ENCODE measurements around the gene CLRN1.

CLRN1 gene

GRCh38 chr3:150920236-150920635, 52.3 kb downstream of the CLRN1 start:
- DNase-seq (ENCODE audit: low read depth) = no peak

DNA sequence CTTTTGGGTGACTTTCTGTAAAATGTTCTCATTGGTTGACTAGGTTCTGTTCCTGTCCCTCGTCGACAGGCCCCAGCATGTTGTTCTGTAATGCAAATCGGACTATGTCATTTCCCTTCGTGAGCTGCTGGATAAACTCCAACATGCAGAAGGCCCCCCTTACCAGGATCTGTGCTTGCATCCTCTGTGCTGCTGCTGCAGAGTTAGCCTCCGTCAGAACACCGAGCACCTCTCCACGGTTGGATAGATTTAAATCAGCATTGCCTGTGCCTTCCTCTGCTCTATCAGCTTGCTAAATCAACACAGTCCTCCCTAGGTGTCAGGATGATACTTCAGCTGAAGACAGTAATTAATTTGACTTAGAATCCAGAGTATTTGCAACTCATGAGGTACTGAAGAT, 54.6 kb downstream of the CLRN1 start:
- DNase-seq (ENCODE audit: low read depth) = no peak

DNA sequence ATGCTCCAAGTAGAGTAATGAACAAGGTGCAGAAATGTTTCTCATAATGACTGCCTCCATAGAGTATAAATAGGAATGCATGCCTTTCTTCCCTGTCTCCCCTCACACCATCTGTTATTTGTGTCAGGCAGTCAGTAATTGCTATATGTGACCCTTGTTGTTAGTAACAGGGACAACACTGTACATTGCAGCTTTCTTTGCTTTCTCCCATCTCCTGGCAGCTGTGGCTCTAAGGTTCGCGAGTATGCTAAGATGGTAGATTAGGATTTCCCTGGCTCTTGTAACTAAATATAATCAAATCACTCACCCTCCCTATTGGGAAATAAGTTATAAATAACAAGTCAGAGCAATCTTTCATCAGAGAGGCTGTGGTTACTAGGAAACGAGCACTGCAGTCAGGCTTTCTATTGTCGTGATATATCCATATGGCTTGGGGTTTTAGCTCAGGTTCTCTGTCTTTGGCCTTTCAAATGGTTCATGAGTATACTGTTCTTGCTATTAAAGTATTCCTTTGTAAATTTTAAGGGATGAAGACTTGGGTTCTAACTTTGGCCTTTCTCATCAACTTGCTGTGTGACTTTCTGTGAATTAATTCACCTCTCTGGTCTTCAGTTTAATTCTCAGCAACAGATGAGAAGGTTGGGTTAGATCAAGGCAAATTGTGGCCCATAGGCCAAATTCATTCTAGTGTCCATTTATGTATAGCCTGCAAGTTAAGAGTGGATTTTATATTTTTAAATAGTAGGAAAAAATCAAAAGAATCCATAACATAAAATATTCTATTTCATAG, 59.2 kb downstream of the CLRN1 start:
- DNase-seq (ENCODE audit: low read depth) = no peak

DNA sequence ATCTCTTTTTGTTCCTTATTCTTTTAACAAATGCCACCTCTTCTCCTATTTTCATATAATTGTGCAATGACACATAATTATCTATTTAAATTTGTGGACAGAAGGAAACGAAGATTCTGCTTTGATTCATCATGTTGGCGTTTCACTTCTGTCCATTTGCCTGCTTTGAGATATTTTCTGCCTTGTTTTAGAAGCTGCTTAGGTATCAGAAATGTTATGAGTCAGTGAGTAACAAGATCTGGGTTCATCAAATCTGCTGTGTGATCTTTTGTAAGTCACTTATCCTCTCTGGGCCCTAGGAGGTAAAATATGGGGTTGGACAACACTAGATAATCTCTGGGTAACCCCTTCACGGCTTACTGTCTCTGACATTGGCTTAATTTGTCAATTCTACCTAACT, 60.0 kb downstream of the CLRN1 start:
- DNase-seq (ENCODE audit: low read depth) = no peak

GRCh38 chr3:150911771-150912170, 60.8 kb downstream of the CLRN1 start:
- no peak for DNase-seq (ENCODE audit: low read depth)

DNA sequence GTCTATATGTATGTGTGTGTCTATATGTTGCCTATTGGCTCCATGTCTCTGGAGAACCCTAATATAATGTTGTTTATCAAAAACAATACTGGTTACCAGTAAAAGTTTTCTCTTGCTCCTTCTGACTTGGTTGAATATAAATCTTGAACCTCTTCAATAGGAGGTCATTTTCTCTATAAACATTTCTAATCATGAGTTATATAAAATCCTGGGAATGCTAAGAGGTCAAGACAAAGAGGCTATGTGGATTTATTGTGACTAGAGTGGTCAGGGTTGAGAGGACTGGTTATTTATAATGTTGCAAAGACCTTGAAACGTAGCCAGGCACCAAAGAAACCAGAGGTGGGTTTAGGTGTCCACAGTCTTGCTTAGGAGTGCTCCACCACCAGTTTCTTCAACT, 66.1 kb downstream of the CLRN1 start:
- DNase-seq (ENCODE audit: low read depth) = no peak

DNA sequence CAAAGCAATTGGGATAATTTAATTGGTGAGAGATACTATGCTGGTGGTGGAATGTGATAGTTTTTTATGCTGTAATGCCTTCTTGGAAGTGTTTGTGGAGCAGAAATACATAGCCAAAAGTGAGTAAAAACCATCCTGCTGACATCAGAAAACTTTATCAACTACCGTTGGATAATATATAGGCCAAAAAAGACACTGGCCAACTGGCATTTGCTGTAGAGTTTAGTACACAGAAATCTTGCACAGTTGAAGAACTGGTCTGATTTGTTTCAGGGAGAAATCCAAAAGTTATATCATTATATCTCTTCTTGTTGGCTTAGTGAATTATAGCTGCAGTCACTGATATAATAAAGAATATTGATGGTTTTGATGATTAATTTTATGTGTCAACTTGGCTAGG, 66.8 kb downstream of the CLRN1 start:
- no peak for DNase-seq (ENCODE audit: low read depth)

- DNase-seq (ENCODE audit: low read depth) = no peak
Measured at GRCh38 chr3:150905339-150905738, 67.2 kb downstream of the CLRN1 start, which contains the start of gene MINDY4B. MINDY4B (minus strand) TSS chr3:150905439; CDS start chr3:150905439, 0 bp downstream.

- no peak for DNase-seq (ENCODE audit: low read depth)
Measured at GRCh38 chr3:150902988-150903387, 69.5 kb downstream of the CLRN1 start.

DNA sequence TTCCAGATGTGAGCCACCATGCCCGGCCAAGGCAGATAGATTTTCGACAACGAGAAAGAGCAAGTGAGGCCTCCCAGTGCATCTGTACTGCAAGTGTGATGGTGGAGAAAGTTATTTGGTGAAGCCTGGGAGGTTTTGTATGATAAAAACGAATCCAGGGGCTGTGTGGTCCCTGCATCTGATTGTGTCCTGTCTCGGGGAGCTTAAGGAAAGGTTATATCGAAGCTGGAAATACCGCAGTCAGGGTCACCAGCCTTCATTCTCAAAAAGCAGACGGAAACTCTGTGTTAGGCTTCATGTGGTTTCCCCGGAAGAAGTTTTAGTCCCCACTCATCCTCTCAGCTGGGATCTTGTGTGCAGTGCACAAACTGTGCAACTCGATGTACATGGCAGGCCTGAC, 70.7 kb downstream of the CLRN1 start:
- DNase-seq (ENCODE audit: low read depth) = no peak

DNA sequence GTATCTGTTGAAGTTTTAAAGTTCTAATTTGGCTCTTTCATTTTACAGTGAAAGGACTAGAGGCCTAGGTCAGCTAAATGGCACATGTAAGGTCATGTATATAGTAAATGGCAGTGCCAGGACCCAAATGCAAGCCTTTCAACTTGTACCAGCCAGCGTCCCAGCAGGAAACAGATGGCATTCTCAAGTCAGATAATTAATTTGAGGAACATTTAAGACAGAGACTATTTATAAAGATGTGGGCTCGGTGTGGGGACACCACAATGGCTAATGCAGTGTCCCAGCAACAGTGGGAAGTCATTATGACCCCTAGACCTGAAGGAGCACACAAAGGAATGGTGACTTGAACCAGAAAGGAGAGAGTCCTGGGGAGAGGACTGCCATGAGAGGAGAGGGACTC, 73.4 kb downstream of the CLRN1 start:
- no peak for DNase-seq (ENCODE audit: low read depth)

GRCh38 chr3:150898046-150898754, 74.3 kb downstream of the CLRN1 start:
- no peak for DNase-seq (ENCODE audit: low read depth)

GRCh38 chr3:150897592-150897991, 74.9 kb downstream of the CLRN1 start:
- no peak for DNase-seq (ENCODE audit: low read depth)

GRCh38 chr3:150890831-150891230, 81.7 kb downstream of the CLRN1 start:
- DNase-seq (ENCODE audit: low read depth) = no peak

DNA sequence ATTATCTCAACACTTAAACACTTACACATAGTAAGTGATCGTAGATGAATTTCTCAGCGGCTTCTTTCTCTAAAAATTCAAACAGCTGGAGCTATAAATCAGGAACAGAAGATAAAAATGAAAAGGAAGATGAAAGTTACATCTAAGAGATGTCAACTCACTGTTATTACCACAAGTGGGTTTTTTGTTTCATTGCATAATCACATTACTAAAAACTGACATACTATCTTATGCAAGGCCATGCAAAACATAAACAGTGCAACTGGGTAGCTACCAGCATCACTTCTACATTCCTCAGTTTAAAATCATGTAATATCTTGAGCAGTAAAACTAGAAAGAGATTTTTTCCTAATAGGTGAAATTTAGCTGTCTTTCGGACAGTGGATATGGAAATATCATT, 82.2 kb downstream of the CLRN1 start:
- no peak for DNase-seq (ENCODE audit: low read depth)

DNA sequence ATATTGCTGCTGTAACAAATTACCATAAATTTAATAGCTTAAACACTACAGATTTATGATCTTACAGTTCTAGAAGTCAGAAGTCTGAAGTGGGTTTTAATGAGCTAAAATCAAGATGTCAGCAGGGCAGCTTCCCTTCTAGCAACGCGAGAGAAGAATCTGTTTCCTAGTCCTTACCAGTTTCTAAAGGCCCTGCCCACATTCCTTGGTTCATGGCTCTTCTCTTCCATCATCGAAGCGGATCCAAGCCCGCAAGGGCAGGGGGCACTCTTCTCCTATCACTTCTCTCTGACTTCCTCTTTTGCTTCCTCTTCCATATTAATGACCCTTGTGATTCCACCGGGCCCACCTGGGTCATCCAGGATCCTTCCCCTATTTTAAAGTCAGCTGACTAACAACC, 83.4 kb downstream of the CLRN1 start:
- no peak for DNase-seq (ENCODE audit: low read depth)

- DNase-seq (ENCODE audit: low read depth) = no peak
Measured at GRCh38 chr3:150887031-150887430, 85.5 kb downstream of the CLRN1 start.

DNA sequence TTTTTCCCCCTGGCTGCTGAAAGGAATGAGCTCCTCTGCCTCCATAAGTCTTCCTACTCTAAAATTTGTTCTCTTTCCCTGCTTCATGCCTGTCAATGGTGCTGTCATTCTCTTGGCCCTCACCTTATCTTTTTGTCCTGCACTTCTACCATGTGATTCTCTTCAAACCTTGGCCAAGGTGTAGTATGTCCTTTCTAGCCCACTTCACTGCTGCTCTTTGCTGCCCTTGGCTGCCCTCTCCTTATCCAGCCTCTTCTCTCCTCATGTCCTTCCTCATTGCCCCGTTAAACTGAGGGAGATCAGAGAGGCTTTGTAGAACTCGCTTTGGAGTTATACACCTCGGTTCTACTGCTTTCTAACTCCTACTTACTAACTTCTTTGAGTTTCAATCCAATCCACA, 87.0 kb downstream of the CLRN1 start:
- no peak for DNase-seq (ENCODE audit: low read depth)

DNA sequence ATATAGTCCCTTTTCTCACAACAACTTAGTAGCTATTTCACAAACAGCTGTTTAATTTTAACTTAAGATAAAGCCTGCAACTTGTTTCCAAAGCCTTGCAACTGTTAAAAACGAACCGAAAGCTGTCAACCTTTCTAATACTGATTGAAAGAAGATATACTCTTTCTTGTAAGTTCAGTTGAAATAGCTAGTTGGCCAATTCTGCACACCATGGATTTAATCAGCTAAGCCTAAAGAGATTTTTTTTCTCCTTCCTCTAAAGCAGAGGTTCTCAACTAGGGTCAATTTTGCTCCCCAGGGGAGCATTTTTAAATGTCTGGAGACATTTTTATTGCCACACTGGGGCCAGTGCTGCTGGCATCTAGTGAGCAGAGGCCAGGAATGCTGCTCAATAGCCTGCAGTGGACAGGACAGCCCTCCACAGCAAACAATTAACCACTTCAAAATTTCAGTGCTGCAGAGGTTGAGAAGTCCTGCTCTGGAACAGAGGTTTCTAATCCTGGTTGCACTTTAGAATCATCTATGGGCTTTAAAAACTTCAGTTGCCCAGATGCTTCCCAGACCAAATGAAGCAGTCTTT, 93.4 kb downstream of the CLRN1 start:
- no peak for DNase-seq (ENCODE audit: low read depth)

- no peak for DNase-seq (ENCODE audit: low read depth)
Measured at GRCh38 chr3:150878290-150878689, 94.2 kb downstream of the CLRN1 start.

GRCh38 chr3:150877303-150877702, 95.2 kb downstream of the CLRN1 start:
- no peak for DNase-seq (ENCODE audit: low read depth)

- DNase-seq (ENCODE audit: low read depth) = no peak
Measured at GRCh38 chr3:150876611-150877265, 95.8 kb downstream of the CLRN1 start.
